Superior temporal gyrus (tissue), 1 donor: ENCODE measurements around the gene LTB4R.

Source experiments
- DNase-seq: peaks from one replicate; pipeline ENCODE4 v3.0.0-alpha.2; 2016; ENCODE audit errors: extremely low spot score

The LTB4R gene

GRCh38 chr14:24310646-24311604, at the start of gene LTB4R:
LTB4R (plus strand) TSS chr14:24311502; CDS start chr14:24315652, 4,150 bp downstream.
- peak; percentile 44 for DNase-seq

- no peak for DNase-seq
Measured at GRCh38 chr14:24261969-24262327, 49.4 kb upstream of the LTB4R start.

- no peak for DNase-seq
Measured at GRCh38 chr14:24262821-24263733, 48.2 kb upstream of the LTB4R start, which contains the start of gene TGM1. TGM1 (minus strand) TSS chr14:24263177; CDS start chr14:24262352, 825 bp downstream.

- no peak for DNase-seq
Measured at GRCh38 chr14:24263848-24264247, 47.5 kb upstream of the LTB4R start.

GRCh38 chr14:24264298-24264697, 47.0 kb upstream of the LTB4R start:
- no peak for DNase-seq

GRCh38 chr14:24266344-24267244, 44.7 kb upstream of the LTB4R start:
- no peak for DNase-seq

- no peak for DNase-seq
Measured at GRCh38 chr14:24267516-24267915, 43.8 kb upstream of the LTB4R start.

GRCh38 chr14:24268225-24268624, 43.1 kb upstream of the LTB4R start:
- DNase-seq, result no peak

- DNase-seq, result no peak
Measured at GRCh38 chr14:24269368-24269767, 41.9 kb upstream of the LTB4R start.

GRCh38 chr14:24269910-24270536, 41.3 kb upstream of the LTB4R start:
- no peak for DNase-seq

GRCh38 chr14:24270537-24271133, 40.7 kb upstream of the LTB4R start:
- DNase-seq, result no peak

- DNase-seq, result peak; percentile 88
Measured at GRCh38 chr14:24271134-24271833, 40.0 kb upstream of the LTB4R start, which contains the start of gene RABGGTA. RABGGTA (minus strand) TSS chr14:24271597; CDS start chr14:24271115, 482 bp downstream.

GRCh38 chr14:24271834-24272263, 39.5 kb upstream of the LTB4R start:
- no peak for DNase-seq

GRCh38 chr14:24272467-24272866, 38.8 kb upstream of the LTB4R start:
- no peak for DNase-seq

- no peak for DNase-seq
Measured at GRCh38 chr14:24273422-24273998, 37.8 kb upstream of the LTB4R start.

- DNase-seq, result peak; percentile 27
Measured at GRCh38 chr14:24274101-24274543, 37.2 kb upstream of the LTB4R start.

GRCh38 chr14:24277071-24277470, 34.2 kb upstream of the LTB4R start:
- no peak for DNase-seq

GRCh38 chr14:24277606-24278321, 33.5 kb upstream of the LTB4R start:
- DNase-seq, result no peak
